HepG2 (cell line): ENCODE measurements around the gene PAXIP1. TPM values are rescaled to one million over a fixed set of nuclear protein-coding genes. Genes with fewer than 3 reads are reported as not detected.

Source experiments
- ATAC-seq: fragments of 200-7000 bp; cut with Tn5 transposase; 3 replicates; pipeline ENCODE4 v1.9.1; 2020; ENCODE audit warnings: mild to moderate bottlenecking, moderate library complexity
- BruUV-seq: library from RNA; stranded (reverse); fragments of 400-500 nt; replicated peaks from 2 replicates; lab custom pipeline; 2021; lab: Mats Ljungman, UMichigan
- CTCF ChIA-PET: fragments of 300-600 bp; formaldehyde crosslinking; extraction: SDS; loops from one replicate; lab custom pipeline; 2021; ENCODE audit warnings: low total read pairs, inconsistent platforms, low intra/inter-chr PET ratio; lab: Yijun Ruan, JAX
- POLR2A ChIA-PET: fragments of 350-600 bp; sonication (Branson Sonifier 250); formaldehyde crosslinking; loops from one replicate; lab custom pipeline; 2020; ENCODE audit warnings: antibody characterized with exemption, inconsistent platforms; lab: Yijun Ruan, JAX
- DNase-seq: peaks from one replicate; pipeline ENCODE4 v3.0.0-alpha.2; 2015; ENCODE audit warnings: low spot score
- FAIRE-seq: peaks from 3 replicates; lab custom pipeline; 2011; peaks lifted over from hg19 to GRCh38; lab: Jason Lieb, UNC
- H2AFZ ChIP-seq: one replicate; pipeline ENCODE4 v1.6.1; 2011; ENCODE audit warnings: low read length, inconsistent platforms
- H3K27ac ChIP-seq: fragments of 300-600 bp; 3 replicates; pipeline ENCODE4 v1.8.0; 2011; ENCODE audit warnings: mixed run types, mild to moderate bottlenecking, mixed read lengths, low read length, inconsistent platforms; ENCODE audit not compliant: insufficient read depth; ENCODE audit errors: extremely low read length
- H3K27me3 ChIP-seq, 2 experiments: fragments of 200-600 bp in 1 of 2; 2 replicates in 1 of 2; 3 replicates in 1 of 2; pipeline versions ENCODE4 v1.6.0 to v1.8.0; 2011; ENCODE audit warnings: low read length in 2 of 2, mild to moderate bottlenecking in 2 of 2, moderate library complexity in 2 of 2, inconsistent platforms in 1 of 2; ENCODE audit not compliant: insufficient read depth in 2 of 2, control insufficient read depth in 1 of 2
- H3K36me3 ChIP-seq, 2 experiments: fragments of 200-600 bp in 1 of 2; replicated peaks in 1 of 2; 2 replicates in 1 of 2; 3 replicates in 1 of 2; pipeline versions ENCODE4 v1.5.1 to v1.8.0; 2011; ENCODE audit warnings: low read length in 2 of 2, inconsistent platforms in 1 of 2; ENCODE audit not compliant: insufficient read depth in 2 of 2, control insufficient read depth in 1 of 2
- H3K4me1 ChIP-seq: 2 replicates; pipeline ENCODE4 v1.5.1; 2012; ENCODE audit warnings: low read length, inconsistent platforms; ENCODE audit not compliant: insufficient read depth
- H3K4me2 ChIP-seq: 2 replicates; pipeline ENCODE4 v1.6.0; 2011; ENCODE audit warnings: low read depth, low read length, inconsistent platforms
- H3K4me3 ChIP-seq, 3 experiments: fragments of 200-600 bp in 1 of 3; sonication (generic), shearing (Covaris generic) in 1 of 3; replicated peaks in 1 of 3; 2 replicates each; pipeline ENCODE4 v1.5.1; 2011 to 2016; ENCODE audit warnings: low read length in 3 of 3, inconsistent platforms in 2 of 3, low read depth in 2 of 3, mild to moderate bottlenecking in 2 of 3, control low read depth in 1 of 3, mixed read lengths in 1 of 3; ENCODE audit not compliant: insufficient read depth in 1 of 3
- H3K79me2 ChIP-seq: one replicate; pipeline ENCODE4 v1.6.1; 2011; ENCODE audit warnings: low read length, inconsistent platforms; ENCODE audit not compliant: insufficient read depth
- H3K9ac ChIP-seq: 2 replicates; pipeline ENCODE4 v1.6.0; 2011; ENCODE audit warnings: mild to moderate bottlenecking, low read depth, low read length, inconsistent platforms; ENCODE audit not compliant: insufficient read depth
- H3K9me3 ChIP-seq: 2 replicates; pipeline ENCODE4 v1.5.1; 2012; ENCODE audit warnings: mild to moderate bottlenecking, low read length
- H4K20me1 ChIP-seq: 2 replicates; pipeline ENCODE4 v1.6.0; 2011; ENCODE audit warnings: inconsistent platforms, mild to moderate bottlenecking, low read length, moderate library complexity; ENCODE audit not compliant: insufficient read depth
- CTCF ChIP-seq: sonication (generic); formaldehyde crosslinking; IDR thresholded peaks from 2 replicates; pipeline ENCODE4 v1.5.0; 2020; ENCODE audit warnings: mild to moderate bottlenecking, missing genetic modification reagents, moderate library complexity
- HMG20B ChIP-seq: conservative IDR thresholded peaks from 2 replicates; pipeline ENCODE4 v1.6.1; 2016; ENCODE audit warnings: missing genetic modification reagents, missing compliant biosample characterization
- NR2F6 ChIP-seq, 2 experiments: IDR thresholded peaks; 2 replicates each; pipeline ENCODE4 v1.6.1; 2016; ENCODE audit warnings: antibody characterized with exemption in 1 of 2, mild to moderate bottlenecking in 1 of 2
- PATZ1 ChIP-seq: sonication (generic); formaldehyde crosslinking; IDR thresholded peaks from 2 replicates; pipeline ENCODE4 v1.4.0; 2020; ENCODE audit warnings: missing genetic modification reagents
- SKIL ChIP-seq: sonication (generic); formaldehyde crosslinking; IDR thresholded peaks from 2 replicates; pipeline ENCODE4 v1.8.0; 2022; ENCODE audit warnings: missing genetic modification reagents, mild to moderate bottlenecking, moderate library complexity, borderline replicate concordance
- ZNF280B ChIP-seq: sonication (generic); formaldehyde crosslinking; IDR thresholded peaks from 2 replicates; pipeline ENCODE4 v1.5.0; 2020; ENCODE audit warnings: missing genetic modification reagents, mild to moderate bottlenecking, borderline replicate concordance
- ZNF468 ChIP-seq: sonication (generic); formaldehyde crosslinking; IDR thresholded peaks from 2 replicates; pipeline ENCODE4 v1.8.0; 2022; ENCODE audit warnings: mild to moderate bottlenecking, moderate library complexity, missing genetic modification reagents
- ZNF7 ChIP-seq: IDR thresholded peaks from 2 replicates; pipeline ENCODE4 v1.6.1; 2016; ENCODE audit warnings: missing biosample characterization, missing genetic modification reagents
- WGBS: methylation state at CpG from one replicate; pipeline ENCODE4 v1.1.6; 2017; ENCODE audit warnings: low lambda C conversion rate; 5-methylcytosine and 5-hydroxymethylcytosine counted together
- in situ Hi-C: cut with HindIII; loops from 2 replicates; pipeline ENCODE4 v1.10.0; 2017; ENCODE audit warnings: low pct_unique_long_range_greater_than_20kb; ENCODE audit not compliant: extremely low pct_ligation_motif_present
- intact Hi-C: fragments of 100-400 bp; cut with micrococcal nuclease; formaldehyde crosslinking; loops from one replicate; pipeline ENCODE4 v1.10.0; 2022; ENCODE audit not compliant: unreplicated experiment
- polyA plus RNA-seq, 8 experiments: library from polyadenylated mRNA; depleted of rRNA in 3 of 8; stranded (reverse) in 7 of 8; unstranded in 1 of 8; fragments of >200 nt; fragmentation: Illumina TruSeq in 4 of 8; extraction: Trizol in 4 of 8; gene quantifications; 2 replicates each; pipeline versions ENCODE4 v1.2.1 to v1.2.3, GENCODE V29; 2011 to 2016; ENCODE audit warnings: low read depth in 4 of 8, missing spikeins in 1 of 8, mixed read lengths in 1 of 8; ENCODE audit not compliant: insufficient read depth in 1 of 8
- total RNA-seq, 5 experiments: library from RNA; depleted of rRNA; stranded (reverse); fragments of >200 nt; fragmentation: Illumina TruSeq; extraction: Trizol; gene quantifications; 2 replicates each; pipeline ENCODE4 v1.2.3, GENCODE V29; 2016; ENCODE audit warnings: low read depth in 1 of 5
- TF ChIP-seq, protein P1 (sequence below): fragments of 450-650 bp; IDR thresholded peaks from 2 replicates; pipeline ENCODE4 v1.6.1; 2017
- TF ChIP-seq, protein P2 (sequence below): sonication (generic); formaldehyde crosslinking; IDR thresholded peaks from 2 replicates; pipeline ENCODE4 v1.4.0; 2020; ENCODE audit warnings: missing genetic modification reagents; ENCODE audit errors: not compliant biosample characterization
- TF ChIP-seq, protein P3 (sequence below), 2 experiments: fragments of 450-650 bp in 1 of 2; sonication (generic) in 1 of 2; formaldehyde crosslinking; IDR thresholded peaks; 2 replicates each; pipeline versions ENCODE4 v1.5.0 to v1.8.0; 2020 to 2022; ENCODE audit warnings: mild to moderate bottlenecking in 1 of 2, missing genetic modification reagents in 1 of 2

PAXIP1 gene
- total and polyA plus RNA-seq, 2 of the 13 experiments (the other 11 are each of a cell fraction or from before 2014, with no cell fraction given) = 11.6 to 16.2 TPM

GRCh38 chr7:155009570-155010157 is 6.7 kb upstream of the PAXIP1 start:
- H3K27ac ChIP-seq = no peak overlapping the region
- 0 out of 5 replicates have a peak, but pooled peaks cover 0 to 3% of the 10 kb centered on the region in 2 experiments for H3K27me3 ChIP-seq
- no peak for FAIRE-seq
- in situ Hi-C loops = no loop called here
- H2AFZ ChIP-seq = no peak overlapping the region
- DNase-seq = peak; percentile 18
- WGBS = 49% methylated on average over 3 of the region's 3 CpGs
- no peak overlapping the region for H3K4me3 ChIP-seq
- H3K4me1 ChIP-seq = peaks cover 5% of the 10 kb centered on the region
- no peaks in the 10 kb centered on the region for H4K20me1 ChIP-seq
- no TSS peak for BruUV-seq
- TF ChIP-seq SKIL (CRISPR knock-in tag) = no peak
- TF ChIP-seq NR2F6 (IDR thresholded peaks at IDR 0.05) = no peak
- TF ChIP-seq NR2F6 (CRISPR knock-in tag; IDR thresholded peaks at IDR 0.05) = 0 out of 2 replicates have a peak, but pooled peaks have one; percentile 28
- TF ChIP-seq, protein P1, sequence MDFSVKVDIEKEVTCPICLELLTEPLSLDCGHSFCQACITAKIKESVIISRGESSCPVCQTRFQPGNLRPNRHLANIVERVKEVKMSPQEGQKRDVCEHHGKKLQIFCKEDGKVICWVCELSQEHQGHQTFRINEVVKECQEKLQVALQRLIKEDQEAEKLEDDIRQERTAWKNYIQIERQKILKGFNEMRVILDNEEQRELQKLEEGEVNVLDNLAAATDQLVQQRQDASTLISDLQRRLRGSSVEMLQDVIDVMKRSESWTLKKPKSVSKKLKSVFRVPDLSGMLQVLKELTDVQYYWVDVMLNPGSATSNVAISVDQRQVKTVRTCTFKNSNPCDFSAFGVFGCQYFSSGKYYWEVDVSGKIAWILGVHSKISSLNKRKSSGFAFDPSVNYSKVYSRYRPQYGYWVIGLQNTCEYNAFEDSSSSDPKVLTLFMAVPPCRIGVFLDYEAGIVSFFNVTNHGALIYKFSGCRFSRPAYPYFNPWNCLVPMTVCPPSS = no peak
- TF ChIP-seq, protein P2, sequence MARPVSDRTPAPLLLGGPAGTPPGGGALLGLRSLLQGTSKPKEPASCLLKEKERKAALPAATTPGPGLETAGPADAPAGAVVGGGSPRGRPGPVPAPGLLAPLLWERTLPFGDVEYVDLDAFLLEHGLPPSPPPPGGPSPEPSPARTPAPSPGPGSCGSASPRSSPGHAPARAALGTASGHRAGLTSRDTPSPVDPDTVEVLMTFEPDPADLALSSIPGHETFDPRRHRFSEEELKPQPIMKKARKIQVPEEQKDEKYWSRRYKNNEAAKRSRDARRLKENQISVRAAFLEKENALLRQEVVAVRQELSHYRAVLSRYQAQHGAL (CRISPR knock-in tag) = no peak
- TF ChIP-seq ZNF280B (CRISPR knock-in tag) = no peak
- no peak for TF ChIP-seq ZNF7
- no peak for TF ChIP-seq HMG20B
- TF ChIP-seq, protein P3, sequence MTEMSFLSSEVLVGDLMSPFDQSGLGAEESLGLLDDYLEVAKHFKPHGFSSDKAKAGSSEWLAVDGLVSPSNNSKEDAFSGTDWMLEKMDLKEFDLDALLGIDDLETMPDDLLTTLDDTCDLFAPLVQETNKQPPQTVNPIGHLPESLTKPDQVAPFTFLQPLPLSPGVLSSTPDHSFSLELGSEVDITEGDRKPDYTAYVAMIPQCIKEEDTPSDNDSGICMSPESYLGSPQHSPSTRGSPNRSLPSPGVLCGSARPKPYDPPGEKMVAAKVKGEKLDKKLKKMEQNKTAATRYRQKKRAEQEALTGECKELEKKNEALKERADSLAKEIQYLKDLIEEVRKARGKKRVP (CRISPR knock-in tag; IDR thresholded peaks at IDR 0.05) = no peak
- TF ChIP-seq PATZ1 (CRISPR knock-in tag) = no peak
- no peak for TF ChIP-seq ZNF468 (CRISPR knock-in tag)
- TF ChIP-seq CTCF (CRISPR knock-in tag) = peak; percentile 40
- H3K79me2 ChIP-seq = peaks cover 3% of the 10 kb centered on the region
- intact Hi-C loops = loop anchor here (2.0 kb wide), 1 partner anchor 49 kb away; no protein-coding TSS in a partner anchor
- peak; percentile 70 for ATAC-seq
- CTCF ChIA-PET = no interaction called here
- H3K4me2 ChIP-seq = no peak overlapping the region
- no peak overlapping the region for H3K9ac ChIP-seq
- POLR2A ChIA-PET = no interaction called here
- H3K9me3 ChIP-seq = no peaks in the 10 kb centered on the region
- no peaks in the 10 kb centered on the region; a peak in 1 of 5 replicates for H3K36me3 ChIP-seq
